Adrenal gland (tissue), 5 donors: Measurements from ENCODE around the gene GLB1L2.

Experiments
- POLR2A ChIP-seq, 2 donors: fragments of 450-650 bp; IDR thresholded peaks; one replicate each; pipeline ENCODE4 v1.6.1; 2017; ENCODE audit warnings: antibody characterized with exemption in 2 of 2, mild to moderate bottlenecking in 2 of 2, moderate library complexity in 1 of 2
- TF ChIP-seq, protein P1 (sequence below), 6 experiments: fragments of 450-650 bp in 4 of 6; fragments of 200-600 bp in 2 of 6; sonication (generic) in 1 of 6; IDR thresholded peaks; 1 replicate in 5 of 6; 2 replicates in 1 of 6; pipeline versions ENCODE4 v1.5.1 to v1.8.0; 2016 to 2021; ENCODE audit warnings: antibody characterized with exemption in 6 of 6, mild to moderate bottlenecking in 2 of 6, moderate library complexity in 1 of 6
- donor health status: DM: no; HTN: no; CAD: no.

GRCh38 chr11:134405436-134405835 is 73.6 kb downstream of the GLB1L2 start:
- TF ChIP-seq, protein P1, sequence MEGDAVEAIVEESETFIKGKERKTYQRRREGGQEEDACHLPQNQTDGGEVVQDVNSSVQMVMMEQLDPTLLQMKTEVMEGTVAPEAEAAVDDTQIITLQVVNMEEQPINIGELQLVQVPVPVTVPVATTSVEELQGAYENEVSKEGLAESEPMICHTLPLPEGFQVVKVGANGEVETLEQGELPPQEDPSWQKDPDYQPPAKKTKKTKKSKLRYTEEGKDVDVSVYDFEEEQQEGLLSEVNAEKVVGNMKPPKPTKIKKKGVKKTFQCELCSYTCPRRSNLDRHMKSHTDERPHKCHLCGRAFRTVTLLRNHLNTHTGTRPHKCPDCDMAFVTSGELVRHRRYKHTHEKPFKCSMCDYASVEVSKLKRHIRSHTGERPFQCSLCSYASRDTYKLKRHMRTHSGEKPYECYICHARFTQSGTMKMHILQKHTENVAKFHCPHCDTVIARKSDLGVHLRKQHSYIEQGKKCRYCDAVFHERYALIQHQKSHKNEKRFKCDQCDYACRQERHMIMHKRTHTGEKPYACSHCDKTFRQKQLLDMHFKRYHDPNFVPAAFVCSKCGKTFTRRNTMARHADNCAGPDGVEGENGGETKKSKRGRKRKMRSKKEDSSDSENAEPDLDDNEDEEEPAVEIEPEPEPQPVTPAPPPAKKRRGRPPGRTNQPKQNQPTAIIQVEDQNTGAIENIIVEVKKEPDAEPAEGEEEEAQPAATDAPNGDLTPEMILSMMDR (IDR thresholded peaks at IDR 0.05) = no peak
- no peak for TF ChIP-seq POLR2A (IDR thresholded peaks at IDR 0.05)
